Ishikawa (cell line): Measurements from ENCODE around the gene MAP2.

Source experiments
- CREB1 ChIP-seq: IDR thresholded peaks from 2 replicates; pipeline ENCODE4 v1.6.1; 2012; ENCODE audit warnings: low read depth
- TAF1 ChIP-seq: IDR thresholded peaks from 2 replicates; pipeline ENCODE4 v1.6.1; 2012; ENCODE audit warnings: low read depth, mild to moderate bottlenecking
- TF ChIP-seq, protein P1 (sequence below): IDR thresholded peaks from 2 replicates; pipeline ENCODE4 v1.6.1; 2012; ENCODE audit warnings: low read depth, mild to moderate bottlenecking

DNA sequence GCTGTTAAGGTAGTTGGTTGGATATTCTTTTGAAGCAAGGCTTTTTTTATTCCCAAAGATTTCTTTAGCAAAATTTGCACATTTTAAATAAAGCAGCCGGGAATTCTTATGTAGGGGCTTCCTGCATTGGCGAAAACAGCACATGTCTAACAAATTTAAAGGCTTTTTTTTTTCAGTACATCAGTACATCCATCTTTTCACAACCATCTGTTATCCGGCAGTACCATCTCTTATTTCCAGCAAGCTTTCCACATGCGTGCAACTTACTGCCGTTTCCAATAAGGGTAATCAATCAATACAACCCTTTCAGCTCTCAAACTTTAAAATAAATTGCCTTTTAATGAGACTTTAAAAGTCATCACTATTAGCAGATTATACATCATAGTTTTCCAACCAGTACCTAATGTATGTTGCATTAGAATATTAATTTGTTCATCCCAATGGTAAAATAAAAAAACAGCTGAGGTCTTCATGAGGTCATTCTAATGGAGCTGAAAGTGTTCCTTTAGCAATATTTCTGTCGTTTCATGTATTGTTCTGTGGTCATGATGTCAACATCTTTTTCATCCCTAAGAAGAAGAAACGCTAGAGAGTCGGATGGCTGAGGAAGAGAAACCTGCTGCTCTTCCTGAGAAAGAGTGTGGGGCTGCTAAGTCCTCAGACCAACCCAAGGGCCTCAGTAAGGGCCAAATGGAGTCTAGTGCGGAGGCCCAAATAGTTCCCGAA is 266.3 kb downstream of the MAP2 start:
- TF ChIP-seq, protein P1, sequence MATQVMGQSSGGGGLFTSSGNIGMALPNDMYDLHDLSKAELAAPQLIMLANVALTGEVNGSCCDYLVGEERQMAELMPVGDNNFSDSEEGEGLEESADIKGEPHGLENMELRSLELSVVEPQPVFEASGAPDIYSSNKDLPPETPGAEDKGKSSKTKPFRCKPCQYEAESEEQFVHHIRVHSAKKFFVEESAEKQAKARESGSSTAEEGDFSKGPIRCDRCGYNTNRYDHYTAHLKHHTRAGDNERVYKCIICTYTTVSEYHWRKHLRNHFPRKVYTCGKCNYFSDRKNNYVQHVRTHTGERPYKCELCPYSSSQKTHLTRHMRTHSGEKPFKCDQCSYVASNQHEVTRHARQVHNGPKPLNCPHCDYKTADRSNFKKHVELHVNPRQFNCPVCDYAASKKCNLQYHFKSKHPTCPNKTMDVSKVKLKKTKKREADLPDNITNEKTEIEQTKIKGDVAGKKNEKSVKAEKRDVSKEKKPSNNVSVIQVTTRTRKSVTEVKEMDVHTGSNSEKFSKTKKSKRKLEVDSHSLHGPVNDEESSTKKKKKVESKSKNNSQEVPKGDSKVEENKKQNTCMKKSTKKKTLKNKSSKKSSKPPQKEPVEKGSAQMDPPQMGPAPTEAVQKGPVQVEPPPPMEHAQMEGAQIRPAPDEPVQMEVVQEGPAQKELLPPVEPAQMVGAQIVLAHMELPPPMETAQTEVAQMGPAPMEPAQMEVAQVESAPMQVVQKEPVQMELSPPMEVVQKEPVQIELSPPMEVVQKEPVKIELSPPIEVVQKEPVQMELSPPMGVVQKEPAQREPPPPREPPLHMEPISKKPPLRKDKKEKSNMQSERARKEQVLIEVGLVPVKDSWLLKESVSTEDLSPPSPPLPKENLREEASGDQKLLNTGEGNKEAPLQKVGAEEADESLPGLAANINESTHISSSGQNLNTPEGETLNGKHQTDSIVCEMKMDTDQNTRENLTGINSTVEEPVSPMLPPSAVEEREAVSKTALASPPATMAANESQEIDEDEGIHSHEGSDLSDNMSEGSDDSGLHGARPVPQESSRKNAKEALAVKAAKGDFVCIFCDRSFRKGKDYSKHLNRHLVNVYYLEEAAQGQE, result no peak
- TF ChIP-seq CREB1 (no peak), TAF1 (no peak)
